SJCRH30 (cell line): Measurements from ENCODE around the gene KRTAP2-1. TPM values are rescaled to one million over a fixed set of nuclear protein-coding genes. Genes with fewer than 3 reads are reported as not detected.
"Not testable (repeated sequence)": the region's sequence is repeated elsewhere in the genome, so short reads cannot be mapped to it uniquely, and the experiment has no call there.

ENCODE experiments used
- DNase-seq, 2 experiments: peaks; one replicate each; pipeline ENCODE4 v3.0.0-alpha.2; 2015 to 2020
- H3K27ac ChIP-seq: fragments of 250-450 bp; sonication (Bioruptor Pico); 2 replicates; pipeline ENCODE4 v1.5.1; 2020; ENCODE audit warnings: mild to moderate bottlenecking, moderate library complexity
- H3K27me3 ChIP-seq: fragments of 250-450 bp; sonication (Bioruptor Pico); 2 replicates; pipeline ENCODE4 v1.5.1; 2020; ENCODE audit warnings: mild to moderate bottlenecking, moderate library complexity
- H3K36me3 ChIP-seq: fragments of 250-450 bp; sonication (Bioruptor Pico); 2 replicates; pipeline ENCODE4 v1.5.1; 2020; ENCODE audit warnings: mild to moderate bottlenecking, moderate library complexity
- H3K4me1 ChIP-seq: fragments of 250-450 bp; sonication (Bioruptor Pico); 2 replicates; pipeline ENCODE4 v1.5.1; 2020; ENCODE audit warnings: mild to moderate bottlenecking, moderate library complexity
- H3K4me3 ChIP-seq: fragments of 250-450 bp; sonication (Bioruptor Pico); 2 replicates; pipeline ENCODE4 v1.5.1; 2020; ENCODE audit warnings: mild to moderate bottlenecking, moderate library complexity
- H3K9me3 ChIP-seq: fragments of 250-450 bp; sonication (Bioruptor Pico); replicated peaks from 2 replicates; pipeline ENCODE4 v1.5.1; 2020; ENCODE audit warnings: mild to moderate bottlenecking, moderate library complexity
- total RNA-seq: library from RNA; depleted of rRNA; stranded (reverse); fragments of >200 nt; shearing (Covaris generic); gene quantifications from 2 replicates; pipeline ENCODE4 v1.2.3, GENCODE V29; 2014

Gene KRTAP2-1
- total RNA-seq, 1 experiment from 2014 or later = not detected

GRCh38 chr17:41064301-41064700 lies 17.2 kb upstream of the KRTAP2-1 start:
- DNase-seq = peak; percentile 36 to 67
- Histone ChIP-seq H3K9me3 (no peaks in the 10 kb centered on the region), H3K27me3 (no peaks in the 10 kb centered on the region), H3K27ac (0 out of 2 replicates have a peak overlapping the region, but pooled peaks have one; percentile 8), H3K4me3 (no peak overlapping the region), H3K36me3 (no peaks in the 10 kb centered on the region), H3K4me1 (peaks cover 62% of the 10 kb centered on the region)

DNA sequence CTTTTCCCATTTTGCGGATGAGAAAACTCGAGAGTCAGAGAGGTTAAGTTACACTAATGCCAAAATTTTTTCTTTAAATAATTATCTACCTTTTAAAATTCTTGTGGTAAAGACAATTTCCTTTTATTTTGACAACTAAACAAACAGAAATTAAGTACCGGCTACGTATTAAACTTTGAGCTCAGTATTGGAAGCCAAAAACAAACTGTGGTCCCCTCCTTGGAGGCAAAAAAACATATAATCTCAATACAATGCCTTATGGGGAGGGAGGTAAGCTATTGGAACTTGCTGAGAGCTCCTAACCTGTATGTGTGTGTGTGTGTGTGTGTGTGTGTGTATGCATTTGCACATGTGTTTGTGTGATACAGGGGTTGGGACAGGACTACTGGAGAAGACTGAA lies 16.3 kb upstream of the KRTAP2-1 start:
- H3K4me3 ChIP-seq = no peak overlapping the region
- H3K4me1 ChIP-seq = peaks cover 68% of the 10 kb centered on the region
- no peaks in the 10 kb centered on the region for H3K9me3 ChIP-seq
- DNase-seq = no peak
- H3K27ac ChIP-seq = no peak overlapping the region
- no peaks in the 10 kb centered on the region for H3K36me3 ChIP-seq
- H3K27me3 ChIP-seq = no peaks in the 10 kb centered on the region

DNA sequence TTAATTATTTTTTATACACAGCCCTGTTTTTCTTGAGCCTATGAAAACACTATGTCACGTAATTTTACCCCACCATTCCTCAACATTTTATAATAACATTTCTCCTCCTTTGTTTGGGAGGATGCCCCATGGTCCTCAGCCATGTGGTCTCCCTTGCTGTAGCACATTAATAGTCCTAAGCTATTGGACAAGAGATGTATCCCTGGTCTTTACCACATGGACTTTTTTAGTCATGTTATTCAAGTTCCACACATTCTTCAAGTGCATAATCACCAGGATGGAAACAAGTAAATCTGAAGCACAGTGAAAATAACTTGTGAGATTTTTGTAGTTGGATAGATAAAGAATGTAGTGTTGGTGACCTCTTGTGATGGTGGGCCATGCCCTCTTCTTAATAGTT lies 14.8 kb upstream of the KRTAP2-1 start:
- Histone ChIP-seq H3K4me1 (peaks cover 68% of the 10 kb centered on the region), H3K27ac (peak overlapping the region; percentile 16; the same call in 1 of the 2 replicates), H3K36me3 (no peaks in the 10 kb centered on the region), H3K27me3 (no peaks in the 10 kb centered on the region), H3K9me3 (peaks cover 6% of the 10 kb centered on the region; the same call in 1 of the 2 replicates), H3K4me3 (no peak overlapping the region)
- DNase-seq = no peak

DNA sequence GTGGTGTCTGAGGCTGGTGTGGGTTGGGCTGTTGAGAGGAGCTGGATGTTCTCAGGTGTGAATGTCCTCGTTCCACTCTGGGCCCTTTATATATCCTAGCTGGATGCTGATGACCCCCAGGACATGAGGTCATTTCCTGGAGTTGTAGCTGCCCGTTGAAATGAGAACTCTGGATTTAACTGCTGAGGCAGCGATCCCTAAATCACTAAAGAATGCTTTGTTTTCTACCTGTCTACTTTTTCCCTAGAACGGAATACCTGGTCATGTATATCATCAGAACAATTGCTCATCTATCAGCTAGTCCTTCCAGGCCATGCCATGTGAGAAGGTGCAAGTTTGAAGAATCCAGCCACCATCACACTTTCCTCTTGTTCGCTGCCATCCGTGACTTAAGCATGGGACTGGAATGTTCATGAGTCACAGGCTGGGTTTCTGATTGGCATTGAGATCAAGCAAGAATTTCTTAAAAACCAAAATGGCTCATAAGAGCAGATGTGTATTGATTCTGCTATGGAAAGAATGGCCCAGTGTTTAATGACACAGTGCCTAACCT lies 13.0 kb upstream of the KRTAP2-1 start, which contains the start of gene KRTAP2-3:
Gene KRTAP2-3, minus strand, starts transcription at position 63 of the 553 bp plus-strand sequence. CDS start 64 bp downstream, outside the sequence.
- Histone ChIP-seq H3K9me3 (peaks cover 6% of the 10 kb centered on the region; the same call in 1 of the 2 replicates), H3K27me3 (no peaks in the 10 kb centered on the region), H3K36me3 (no peaks in the 10 kb centered on the region), H3K4me1 (peaks cover 56% of the 10 kb centered on the region), H3K4me3 (no peak within 1 kb of the TSS), H3K27ac (peak within 1 kb of the TSS; percentile 48)
- peak; percentile 33 to 48 for DNase-seq

DNA sequence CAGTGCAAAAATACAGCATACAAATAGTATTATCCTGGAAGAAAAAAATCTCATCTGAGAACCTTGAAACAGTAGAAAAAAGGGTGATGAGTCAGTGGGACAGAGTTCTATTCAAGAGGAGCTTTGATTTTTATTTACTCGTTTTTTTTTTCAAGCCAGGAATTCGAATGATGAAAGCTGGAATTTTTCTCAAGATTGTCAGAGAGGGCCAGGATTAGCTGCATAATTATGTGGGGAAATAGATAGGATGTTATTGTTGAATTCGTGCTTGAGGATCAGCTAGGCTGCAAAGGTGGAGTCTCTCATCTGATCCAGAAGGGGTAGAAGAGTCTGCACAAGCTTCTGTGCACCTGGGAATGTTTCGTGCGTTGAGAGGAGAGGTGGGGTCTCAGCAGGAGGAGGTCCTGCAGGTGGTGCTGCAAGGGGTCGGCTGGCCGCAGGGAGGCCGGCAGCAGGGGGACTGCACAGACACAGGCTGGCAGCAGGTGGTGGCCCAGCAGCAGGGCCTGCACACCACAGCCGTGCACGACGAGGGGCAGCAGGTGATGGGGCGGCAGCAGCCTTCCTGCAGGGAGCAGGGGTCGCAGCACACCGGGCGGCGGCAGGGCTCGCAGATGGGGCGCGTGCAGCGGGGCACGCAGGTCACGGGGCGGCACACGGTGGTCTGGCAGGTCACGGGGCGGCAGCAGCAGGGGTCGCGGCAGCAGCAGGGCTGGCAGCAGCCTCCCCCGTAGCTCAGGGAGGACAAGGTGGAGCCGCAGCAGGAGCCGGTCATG lies 12.3 kb upstream of the KRTAP2-1 start:
- not testable (repeated sequence) for H3K9me3 ChIP-seq, H3K27me3 ChIP-seq, H3K36me3 ChIP-seq, H3K4me3 ChIP-seq
- peak overlapping the region; percentile 48 for H3K27ac ChIP-seq
- peaks cover 50% of the 10 kb centered on the region for H3K4me1 ChIP-seq
- DNase-seq = peak; percentile 9 to 30

DNA sequence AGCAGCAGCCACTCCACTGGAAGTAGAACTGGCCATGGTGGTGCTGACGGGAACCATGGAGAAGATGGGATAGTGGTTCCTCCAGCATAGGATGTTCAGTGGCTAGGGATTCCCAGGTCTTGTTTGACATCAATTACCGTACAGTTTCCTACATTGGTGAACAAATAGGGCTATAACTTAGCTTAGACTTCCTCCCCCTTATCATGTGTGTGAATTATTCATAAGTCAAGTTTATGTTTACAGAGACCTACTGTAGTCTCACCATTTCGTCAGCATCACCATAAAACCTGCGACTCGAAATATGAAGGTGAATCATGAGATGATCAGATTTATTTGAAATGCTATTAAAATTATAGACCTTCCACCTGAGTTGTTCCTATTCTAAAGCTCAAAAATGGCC lies 11.6 kb upstream of the KRTAP2-1 start:
- Histone ChIP-seq H3K27me3 (no peaks in the 10 kb centered on the region), H3K4me3 (no peak overlapping the region), H3K4me1 (peaks cover 42% of the 10 kb centered on the region), H3K36me3 (no peaks in the 10 kb centered on the region), H3K27ac (no peak overlapping the region), H3K9me3 (peaks cover 6% of the 10 kb centered on the region; the same call in 1 of the 2 replicates)
- no peak for DNase-seq

GRCh38 chr17:41057547-41057946 lies 10.4 kb upstream of the KRTAP2-1 start:
- H3K27ac ChIP-seq = no peak overlapping the region
- no peak overlapping the region for H3K4me3 ChIP-seq
- DNase-seq = no peak
- H3K9me3 ChIP-seq = peaks cover 6% of the 10 kb centered on the region; the same call in 1 of the 2 replicates
- no peaks in the 10 kb centered on the region for H3K27me3 ChIP-seq
- no peaks in the 10 kb centered on the region for H3K36me3 ChIP-seq
- peaks cover 36% of the 10 kb centered on the region for H3K4me1 ChIP-seq

GRCh38 chr17:41055130-41055529 lies 8.0 kb upstream of the KRTAP2-1 start, which contains the start of gene KRTAP2-2:
KRTAP2-2 (minus strand) TSS chr17:41055230; CDS start chr17:41055211, 19 bp downstream.
- not testable (repeated sequence) for DNase-seq, H3K9me3 ChIP-seq, H3K36me3 ChIP-seq, H3K27me3 ChIP-seq, H3K27ac ChIP-seq, H3K4me3 ChIP-seq
- peaks cover 14% of the 10 kb centered on the region for H3K4me1 ChIP-seq

DNA sequence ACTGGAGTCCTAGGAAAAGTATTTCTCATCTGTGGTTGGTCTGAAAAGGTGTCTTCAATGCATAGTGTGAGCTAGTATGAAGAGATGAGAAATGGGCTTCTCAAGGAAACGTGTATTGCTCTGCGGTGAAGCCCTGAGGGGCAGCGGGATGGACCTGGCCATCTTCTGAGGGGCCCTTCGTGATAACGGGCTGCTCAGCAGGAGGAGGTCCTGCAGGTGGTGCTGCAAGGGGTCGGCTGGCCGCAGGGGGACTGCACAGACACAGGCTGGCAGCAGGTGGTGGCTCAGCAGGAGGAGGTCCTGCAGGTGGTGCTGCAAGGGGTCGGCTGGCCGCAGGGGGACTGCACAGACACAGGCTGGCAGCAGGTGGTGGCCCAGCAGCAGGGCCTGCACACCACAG lies 7.4 kb upstream of the KRTAP2-1 start:
- not testable (repeated sequence) for H3K9me3 ChIP-seq, H3K27ac ChIP-seq, H3K27me3 ChIP-seq, H3K36me3 ChIP-seq, DNase-seq, H3K4me3 ChIP-seq
- peaks cover 11% of the 10 kb centered on the region for H3K4me1 ChIP-seq

DNA sequence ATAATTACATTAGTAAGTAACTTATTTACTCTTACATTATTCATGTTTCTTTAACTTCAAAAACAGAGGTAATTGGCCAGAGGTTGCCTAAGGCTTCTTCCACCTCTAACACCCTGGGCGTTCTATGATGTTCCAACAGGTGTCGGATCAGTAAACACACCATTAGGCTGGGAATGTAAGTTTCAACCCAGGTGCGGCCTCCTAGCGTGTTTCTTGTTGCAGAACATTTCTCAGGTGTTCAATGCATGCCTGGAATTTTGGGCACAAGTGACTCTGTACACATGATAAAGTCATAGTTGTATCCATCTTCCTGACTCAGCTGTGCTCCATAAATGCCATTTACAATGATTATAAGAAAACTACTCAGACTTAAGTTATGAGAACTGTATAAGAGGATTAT lies 6.9 kb upstream of the KRTAP2-1 start:
- no peak for DNase-seq
- Histone ChIP-seq H3K27ac (no peak overlapping the region), H3K36me3 (no peaks in the 10 kb centered on the region), H3K9me3 (peaks cover 6% of the 10 kb centered on the region; the same call in 1 of the 2 replicates), H3K4me3 (no peak overlapping the region), H3K27me3 (no peaks in the 10 kb centered on the region), H3K4me1 (peaks cover 9% of the 10 kb centered on the region)

- no peak overlapping the region for H3K27ac ChIP-seq
- H3K4me3 ChIP-seq = no peak overlapping the region
- no peaks in the 10 kb centered on the region for H3K27me3 ChIP-seq
- peaks cover 3% of the 10 kb centered on the region; the same call in 1 of the 2 replicates for H3K9me3 ChIP-seq
- no peak for DNase-seq
- no peaks in the 10 kb centered on the region for H3K36me3 ChIP-seq
- peaks cover 6% of the 10 kb centered on the region for H3K4me1 ChIP-seq
Measured at GRCh38 chr17:41052566-41052965, 5.5 kb upstream of the KRTAP2-1 start.

GRCh38 chr17:41049110-41049509 lies 2.0 kb upstream of the KRTAP2-1 start:
- H3K27me3 ChIP-seq = no peaks in the 10 kb centered on the region
- no peaks in the 10 kb centered on the region for H3K9me3 ChIP-seq
- no peak overlapping the region for H3K27ac ChIP-seq
- H3K4me1 ChIP-seq = peaks cover 3% of the 10 kb centered on the region
- no peak overlapping the region for H3K4me3 ChIP-seq
- H3K36me3 ChIP-seq = no peaks in the 10 kb centered on the region
- no peak for DNase-seq

GRCh38 chr17:41048441-41048840 lies 1.3 kb upstream of the KRTAP2-1 start:
- H3K27me3 ChIP-seq = no peaks in the 10 kb centered on the region
- no peak for DNase-seq

DNA sequence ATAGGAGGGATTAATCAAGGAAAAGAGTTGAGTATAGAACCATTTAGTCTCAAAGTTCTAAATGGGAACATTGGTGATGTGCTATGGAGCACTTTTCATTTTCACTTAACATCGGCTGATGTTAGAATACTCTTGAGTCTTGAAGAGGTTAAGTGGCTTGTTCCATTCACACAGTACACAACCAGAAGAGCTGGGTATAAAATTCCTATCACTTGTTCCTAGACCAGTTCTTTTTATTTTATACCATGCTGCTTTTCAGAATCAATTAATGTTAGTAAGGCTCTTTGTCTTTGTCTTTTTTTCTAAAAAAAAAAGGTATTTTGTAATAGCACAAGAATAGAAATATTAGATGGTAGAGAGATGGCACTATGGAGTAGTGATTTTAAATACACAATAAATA lies 4.2 kb downstream of the KRTAP2-1 start:
- no peaks in the 10 kb centered on the region for H3K36me3 ChIP-seq
- DNase-seq = no peak
- no peaks in the 10 kb centered on the region; the same call in 1 of the 2 replicates for H3K4me1 ChIP-seq
- no peak overlapping the region for H3K4me3 ChIP-seq
- no peak overlapping the region for H3K27ac ChIP-seq
- H3K27me3 ChIP-seq = no peaks in the 10 kb centered on the region
- H3K9me3 ChIP-seq = peaks cover 7% of the 10 kb centered on the region; the same call in 1 of the 2 replicates

More at GRCh38 chr17:41048441-41048840, 1.3 kb upstream of the KRTAP2-1 start:
- Histone ChIP-seq H3K4me3 (no peak overlapping the region), H3K4me1 (peaks cover 3% of the 10 kb centered on the region), H3K36me3 (no peaks in the 10 kb centered on the region), H3K27ac (no peak overlapping the region), H3K9me3 (no peaks in the 10 kb centered on the region)

- not testable (repeated sequence) for H3K27ac ChIP-seq, H3K9me3 ChIP-seq, H3K4me1 ChIP-seq, H3K27me3 ChIP-seq, H3K4me3 ChIP-seq, H3K36me3 ChIP-seq
- peak; percentile 18 to 25 for DNase-seq
Measured at GRCh38 chr17:41040783-41041571, 6.1 kb downstream of the KRTAP2-1 start, which contains the start of gene KRTAP1-1. KRTAP1-1 (minus strand) TSS chr17:41041450; CDS start chr17:41041397, 53 bp downstream.
